HG02943 (cell line): ENCODE data around the gene LEF1.

Experiments used
- ATAC-seq: cut with Tn5 transposase; IDR thresholded peaks from one replicate; pipeline ENCODE4 v1.9.1; 2021; ENCODE audit warnings: mild to moderate bottlenecking, low read depth, moderate library complexity; ENCODE audit not compliant: unreplicated experiment

LEF1 gene

GRCh38 chr4:108168671-108169523 is at the start of gene LEF1:
LEF1 (minus strand) TSS chr4:108168932; CDS start chr4:108167767, 1,165 bp downstream.
- ATAC-seq = peak; percentile 30

- no peak for ATAC-seq
Observed at GRCh38 chr4:108216510-108216909, 47.8 kb upstream of the LEF1 start.

- ATAC-seq = no peak
Observed at GRCh38 chr4:108215055-108215454, 46.3 kb upstream of the LEF1 start.

GRCh38 chr4:108213723-108214122 is 45.0 kb upstream of the LEF1 start:
- no peak for ATAC-seq

- no peak for ATAC-seq
Observed at GRCh38 chr4:108213308-108213707, 44.6 kb upstream of the LEF1 start.

- no peak for ATAC-seq
Observed at GRCh38 chr4:108210989-108211835, 42.5 kb upstream of the LEF1 start.

GRCh38 chr4:108209489-108209888 is 40.8 kb upstream of the LEF1 start:
- ATAC-seq = no peak

GRCh38 chr4:108205859-108206258 is 37.1 kb upstream of the LEF1 start:
- no peak for ATAC-seq

GRCh38 chr4:108204518-108204917 is 35.8 kb upstream of the LEF1 start:
- no peak for ATAC-seq

GRCh38 chr4:108203377-108203776 is 34.6 kb upstream of the LEF1 start:
- no peak for ATAC-seq

- ATAC-seq = no peak
Observed at GRCh38 chr4:108201774-108202173, 33.0 kb upstream of the LEF1 start.

GRCh38 chr4:108199881-108200280 is 31.1 kb upstream of the LEF1 start:
- no peak for ATAC-seq

GRCh38 chr4:108193886-108194672 is 25.3 kb upstream of the LEF1 start:
- ATAC-seq = no peak

GRCh38 chr4:108192935-108193334 is 24.2 kb upstream of the LEF1 start:
- ATAC-seq = no peak

GRCh38 chr4:108192056-108192455 is 23.3 kb upstream of the LEF1 start:
- ATAC-seq = no peak

GRCh38 chr4:108191269-108191914 is 22.7 kb upstream of the LEF1 start:
- no peak for ATAC-seq

GRCh38 chr4:108188770-108189169 is 20.0 kb upstream of the LEF1 start:
- no peak for ATAC-seq

- ATAC-seq = no peak
Observed at GRCh38 chr4:108185252-108185651, 16.5 kb upstream of the LEF1 start.

- no peak for ATAC-seq
Observed at GRCh38 chr4:108184453-108185049, 15.8 kb upstream of the LEF1 start.

- no peak for ATAC-seq
Observed at GRCh38 chr4:108181704-108182103, 13.0 kb upstream of the LEF1 start.
